HCT116 (cell line): ENCODE data around the gene SEMA5A. TPM values are rescaled to one million over a fixed set of nuclear protein-coding genes. Genes with fewer than 3 reads are reported as not detected.

Experiments used
- ATAC-seq: fragments of 200-7000 bp; cut with Tn5 transposase; 2 replicates; pipeline ENCODE4 v1.9.1; 2020; ENCODE audit warnings: mild to moderate bottlenecking, moderate library complexity
- BruUV-seq: library from RNA; stranded (reverse); fragments of 400-500 nt; replicated peaks from 2 replicates; lab custom pipeline; 2021; lab: Mats Ljungman, UMichigan
- CTCF ChIA-PET: fragments of 300-600 bp; sonication (Branson Sonifier 250); formaldehyde crosslinking; loops from one replicate; lab custom pipeline; 2021; ENCODE audit warnings: antibody characterized with exemption; lab: Charles Lee
- POLR2A ChIA-PET: fragments of 300-600, 350-600 bp; sonication (Branson Sonifier 250); formaldehyde crosslinking; loops from one replicate; lab custom pipeline; 2021; ENCODE audit warnings: antibody characterized with exemption; lab: Charles Lee
- RAD21 ChIA-PET, 2 experiments: fragments of 300-600 bp; sonication (Branson Sonifier 250); formaldehyde crosslinking; loops; one replicate each; lab custom pipeline; 2023; ENCODE audit warnings: low total read pairs in 2 of 2; ENCODE audit not compliant: uncharacterized antibody in 2 of 2, unreplicated experiment in 2 of 2, low non-redundant PET in 1 of 2; lab: Charles Lee
- DNase-seq: peaks from one replicate; pipeline ENCODE4 v3.0.0-alpha.2; 2010; ENCODE audit warnings: low read depth, low spot score
- H2AFZ ChIP-seq: fragments of 200-600 bp; shearing (Covaris generic), sonication (generic); 2 replicates; pipeline ENCODE4 v1.6.1; 2017; ENCODE audit warnings: low read depth, mixed run types, mixed read lengths, antibody characterized with exemption, low read length; ENCODE audit not compliant: poor library complexity, severe bottlenecking
- H3K27ac ChIP-seq: 2 replicates; pipeline ENCODE4 v1.5.1; 2012; ENCODE audit warnings: low read depth, low read length
- H3K27me3 ChIP-seq: fragments of 200-600 bp; sonication (generic); 2 replicates; pipeline ENCODE4 v1.6.1; 2016; ENCODE audit warnings: mixed run types, low read length, mixed read lengths; ENCODE audit not compliant: insufficient read depth
- H3K36me3 ChIP-seq, 2 experiments: fragments of 200-500 bp in 1 of 2; fragments of 200-600 bp in 1 of 2; sonication (Bioruptor generic) in 1 of 2; sonication (generic) in 1 of 2; 2 replicates each; pipeline versions ENCODE4 v1.5.1 to v1.6.1; 2014 to 2016; ENCODE audit warnings: low read length in 2 of 2, inconsistent platforms in 1 of 2, mixed read lengths in 1 of 2, mixed run types in 1 of 2; ENCODE audit not compliant: insufficient read depth in 2 of 2, control insufficient read depth in 1 of 2
- H3K4me1 ChIP-seq, 2 experiments: fragments of 200-600 bp in 1 of 2; sonication (generic) in 1 of 2; 2 replicates each; pipeline versions ENCODE4 v1.5.1 to v1.6.1; 2012 to 2017; ENCODE audit warnings: low read length in 2 of 2, inconsistent platforms in 1 of 2, mild to moderate bottlenecking in 1 of 2, mixed read lengths in 1 of 2, mixed run types in 1 of 2, moderate library complexity in 1 of 2; ENCODE audit not compliant: insufficient read depth in 2 of 2, control insufficient read depth in 1 of 2
- H3K4me2 ChIP-seq: fragments of 200-600 bp; sonication (generic); 2 replicates; pipeline ENCODE4 v1.6.1; 2017; ENCODE audit warnings: mixed run types, low read length, mixed read lengths
- H3K4me3 ChIP-seq, 2 experiments: fragments of 200-600 bp in 1 of 2; sonication (generic) in 1 of 2; replicated peaks in 1 of 2; 2 replicates each; pipeline ENCODE4 v1.5.1; 2011 to 2016; ENCODE audit warnings: low read length in 2 of 2, control low read depth in 1 of 2, low read depth in 1 of 2, mild to moderate bottlenecking in 1 of 2, mixed read lengths in 1 of 2, mixed run types in 1 of 2
- H3K79me2 ChIP-seq: fragments of 200-600 bp; sonication (generic); 2 replicates; pipeline ENCODE4 v1.6.1; 2017; ENCODE audit warnings: mild to moderate bottlenecking, mixed run types, low read length, moderate library complexity, mixed read lengths; ENCODE audit not compliant: insufficient read depth
- H3K9ac ChIP-seq: fragments of 200-600 bp; sonication (generic); 2 replicates; pipeline ENCODE4 v1.6.1; 2016; ENCODE audit warnings: low read length, mixed read lengths
- H3K9me2 ChIP-seq: fragments of 200-600 bp; sonication (generic), shearing (Covaris generic); 2 replicates; pipeline ENCODE4 v1.6.1; 2017; ENCODE audit warnings: mixed run types, mild to moderate bottlenecking, moderate library complexity; ENCODE audit not compliant: insufficient read depth
- H3K9me3 ChIP-seq, 2 experiments: fragments of 200-500 bp in 1 of 2; fragments of 200-600 bp in 1 of 2; sonication (Bioruptor generic) in 1 of 2; sonication (generic) in 1 of 2; 2 replicates each; pipeline ENCODE4 v1.6.1; 2014 to 2017; ENCODE audit warnings: low read length in 2 of 2, mixed read lengths in 2 of 2, inconsistent platforms in 1 of 2, low read depth in 1 of 2, mild to moderate bottlenecking in 1 of 2, mixed run types in 1 of 2, moderate library complexity in 1 of 2; ENCODE audit not compliant: control insufficient read depth in 1 of 2, insufficient read depth in 1 of 2
- H4K20me1 ChIP-seq: fragments of 200-600 bp; sonication (generic), shearing (Covaris generic); 2 replicates; pipeline ENCODE4 v1.6.1; 2017; ENCODE audit warnings: mixed run types, mild to moderate bottlenecking, moderate library complexity; ENCODE audit not compliant: insufficient read depth
- ELF1 ChIP-seq: IDR thresholded peaks from 2 replicates; pipeline ENCODE4 v1.6.1; 2012; ENCODE audit warnings: low read depth, borderline replicate concordance
- EZH2 ChIP-seq: fragments of 200-600 bp; sonication (generic); IDR thresholded peaks from 2 replicates; pipeline ENCODE4 v1.6.1; 2017; ENCODE audit warnings: antibody characterized with exemption, mixed run types
- EZH2phosphoT487 ChIP-seq: fragments of 200-600 bp; IDR thresholded peaks from 2 replicates; pipeline ENCODE4 v1.6.1; 2018; ENCODE audit warnings: antibody characterized with exemption, borderline replicate concordance
- FOSL1 ChIP-seq: IDR thresholded peaks from 2 replicates; pipeline ENCODE4 v1.6.1; 2012; ENCODE audit warnings: low read depth
- POLR2A ChIP-seq: IDR thresholded peaks from 2 replicates; pipeline ENCODE4 v1.7.0; 2011; ENCODE audit warnings: borderline replicate concordance; ENCODE audit not compliant: insufficient read depth, insufficient read length; ENCODE audit errors: extremely low read depth
- ZFX ChIP-seq: fragments of 450-650 bp; IDR thresholded peaks from 2 replicates; pipeline ENCODE4 v1.6.1; 2017
- intact Hi-C: fragments of 100-400 bp; cut with micrococcal nuclease; formaldehyde crosslinking; loops from 2 replicates; pipeline ENCODE4 v1.10.0; 2022
- total RNA-seq: library from RNA; stranded (reverse); gene quantifications from one replicate; pipeline ENCODE4 v1.2.1, GENCODE V29; 2021; ENCODE audit not compliant: unreplicated experiment
- TF ChIP-seq, protein P1 (sequence below), 3 experiments: fragments of 200-600 bp in 1 of 3; sonication (generic) in 1 of 3; IDR thresholded peaks in 2 of 3; conservative IDR thresholded peaks in 1 of 3; 2 replicates each; pipeline ENCODE4 v1.5.1; 2012 to 2017; ENCODE audit warnings: low read depth in 2 of 3, low read length in 2 of 3, antibody characterized with exemption in 1 of 3, borderline replicate concordance in 1 of 3, control low read depth in 1 of 3, mild to moderate bottlenecking in 1 of 3, mixed read lengths in 1 of 3, mixed run types in 1 of 3, moderate library complexity in 1 of 3; ENCODE audit not compliant: insufficient read depth in 1 of 3
- TF ChIP-seq, protein P2 (sequence below): IDR thresholded peaks from 2 replicates; pipeline ENCODE4 v1.6.1; 2011; ENCODE audit warnings: mild to moderate bottlenecking, low read length, moderate library complexity; ENCODE audit not compliant: insufficient replicate concordance; ENCODE audit errors: extremely low read depth

The SEMA5A gene
- total RNA-seq, 1 experiment from 2014 or later, result 0.02 TPM

DNA sequence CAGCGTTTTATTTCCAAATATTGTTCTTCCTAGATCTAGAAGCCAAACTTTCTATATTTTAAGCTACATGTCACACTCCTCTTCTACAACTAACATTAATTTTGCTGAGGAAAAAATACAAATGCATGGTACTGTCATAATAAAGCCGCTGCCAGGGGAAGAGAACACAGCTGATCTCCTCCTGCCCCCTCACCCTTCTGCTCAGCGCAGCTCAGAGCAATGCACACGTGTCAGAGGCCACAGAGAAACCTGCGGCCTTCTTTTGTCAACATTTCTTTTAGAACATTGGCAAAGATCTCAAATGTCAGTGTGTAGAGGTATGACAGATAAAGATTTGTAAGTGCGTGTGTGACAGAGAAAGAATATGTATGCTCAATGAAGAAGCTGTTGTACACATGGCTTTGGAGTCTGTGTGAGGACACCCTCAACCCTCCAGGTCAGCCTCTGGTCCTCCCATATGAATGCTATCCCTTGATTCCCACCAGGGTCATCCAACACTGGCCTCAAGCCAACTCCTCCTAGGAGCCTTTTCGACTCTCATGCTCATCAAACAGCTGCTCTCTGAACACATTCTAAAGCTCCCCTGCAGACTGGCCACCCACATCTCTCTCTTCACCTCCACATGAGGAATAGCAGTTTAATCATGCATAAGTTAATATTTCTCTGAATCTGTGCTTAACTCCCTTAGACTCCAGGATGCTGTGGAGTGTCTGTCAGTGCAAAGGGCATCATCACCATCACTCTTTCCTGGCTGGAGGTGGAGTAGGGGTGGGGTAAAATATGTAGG, 43.4 kb upstream of the SEMA5A start:
- ATAC-seq (no peak), DNase-seq (no peak)
- H4K20me1 ChIP-seq, result no peaks in the 10 kb centered on the region
- intact Hi-C loops, result no loop called here
- ChIA-PET POLR2A (no interaction called here), RAD21 (no interaction called here), CTCF (no interaction called here)
- H3K4me3 ChIP-seq, result no peak overlapping the region
- BruUV-seq, result no TSS peak
- H2AFZ ChIP-seq, result no peak overlapping the region
- no peaks in the 10 kb centered on the region for H3K9me2 ChIP-seq
- no peaks in the 10 kb centered on the region for H3K79me2 ChIP-seq
- TF ChIP-seq FOSL1 (no peak), ELF1 (no peak)
- TF ChIP-seq, protein P1, sequence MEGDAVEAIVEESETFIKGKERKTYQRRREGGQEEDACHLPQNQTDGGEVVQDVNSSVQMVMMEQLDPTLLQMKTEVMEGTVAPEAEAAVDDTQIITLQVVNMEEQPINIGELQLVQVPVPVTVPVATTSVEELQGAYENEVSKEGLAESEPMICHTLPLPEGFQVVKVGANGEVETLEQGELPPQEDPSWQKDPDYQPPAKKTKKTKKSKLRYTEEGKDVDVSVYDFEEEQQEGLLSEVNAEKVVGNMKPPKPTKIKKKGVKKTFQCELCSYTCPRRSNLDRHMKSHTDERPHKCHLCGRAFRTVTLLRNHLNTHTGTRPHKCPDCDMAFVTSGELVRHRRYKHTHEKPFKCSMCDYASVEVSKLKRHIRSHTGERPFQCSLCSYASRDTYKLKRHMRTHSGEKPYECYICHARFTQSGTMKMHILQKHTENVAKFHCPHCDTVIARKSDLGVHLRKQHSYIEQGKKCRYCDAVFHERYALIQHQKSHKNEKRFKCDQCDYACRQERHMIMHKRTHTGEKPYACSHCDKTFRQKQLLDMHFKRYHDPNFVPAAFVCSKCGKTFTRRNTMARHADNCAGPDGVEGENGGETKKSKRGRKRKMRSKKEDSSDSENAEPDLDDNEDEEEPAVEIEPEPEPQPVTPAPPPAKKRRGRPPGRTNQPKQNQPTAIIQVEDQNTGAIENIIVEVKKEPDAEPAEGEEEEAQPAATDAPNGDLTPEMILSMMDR (IDR thresholded peaks at IDR 0.05 in 2 of 3, conservative IDR thresholded peaks at IDR 0.05 in 1 of 3; ENCODE audit: borderline replicate concordance in 1 of 3, insufficient read depth in 1 of 3, low read depth in 2 of 3, low read length in 2 of 3), result no peak
- H3K9me3 ChIP-seq, result peaks cover 0 to 7% of the 10 kb centered on the region in 2 experiments; a peak in 2 of 4 replicates
- no peak overlapping the region for H3K27ac ChIP-seq
- H3K4me1 ChIP-seq, result no peaks in the 10 kb centered on the region
- H3K27me3 ChIP-seq, result no peaks in the 10 kb centered on the region
- H3K9ac ChIP-seq, result no peak overlapping the region
- H3K36me3 ChIP-seq, result no peaks in the 10 kb centered on the region
- no peak overlapping the region for H3K4me2 ChIP-seq

DNA sequence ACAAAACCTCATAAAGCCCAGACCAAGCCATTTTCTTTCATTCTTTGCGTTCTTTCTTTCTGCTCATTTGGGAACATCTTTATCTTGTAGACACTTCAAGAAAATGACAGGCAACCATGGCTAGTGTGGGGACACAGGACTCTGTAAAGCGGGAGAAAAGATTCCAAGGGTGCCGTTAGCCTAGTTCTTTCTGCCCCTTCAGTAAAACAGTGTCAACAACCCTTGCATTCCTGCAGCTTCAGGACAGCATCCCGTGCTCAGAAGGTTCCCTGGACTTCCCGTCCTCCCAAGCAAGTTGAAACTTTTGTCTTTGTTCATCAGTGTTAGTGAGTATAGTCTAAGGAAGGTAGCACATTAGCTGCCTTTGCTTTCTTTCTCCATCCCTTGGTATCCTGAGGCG, 42.4 kb upstream of the SEMA5A start:
- Histone ChIP-seq H2AFZ (no peak overlapping the region), H3K4me2 (no peak overlapping the region), H3K36me3 (no peaks in the 10 kb centered on the region), H3K79me2 (no peaks in the 10 kb centered on the region), H3K9ac (no peak overlapping the region), H3K9me2 (no peaks in the 10 kb centered on the region), H3K4me1 (no peaks in the 10 kb centered on the region), H4K20me1 (no peaks in the 10 kb centered on the region), H3K27me3 (no peaks in the 10 kb centered on the region), H3K27ac (no peak overlapping the region), H3K9me3 (peaks cover 0 to 7% of the 10 kb centered on the region in 2 experiments; a peak in 2 of 4 replicates), H3K4me3 (no peak overlapping the region)
- RAD21 ChIA-PET, result no interaction called here
- DNase-seq (no peak), ATAC-seq (no peak)
- intact Hi-C loops, result no loop called here
- CTCF ChIA-PET, result no interaction called here
- POLR2A ChIA-PET, result no interaction called here
- BruUV-seq, result no TSS peak
- TF ChIP-seq POLR2A, result no peak
- TF ChIP-seq EZH2phosphoT487, result no peak
- TF ChIP-seq, protein P2, sequence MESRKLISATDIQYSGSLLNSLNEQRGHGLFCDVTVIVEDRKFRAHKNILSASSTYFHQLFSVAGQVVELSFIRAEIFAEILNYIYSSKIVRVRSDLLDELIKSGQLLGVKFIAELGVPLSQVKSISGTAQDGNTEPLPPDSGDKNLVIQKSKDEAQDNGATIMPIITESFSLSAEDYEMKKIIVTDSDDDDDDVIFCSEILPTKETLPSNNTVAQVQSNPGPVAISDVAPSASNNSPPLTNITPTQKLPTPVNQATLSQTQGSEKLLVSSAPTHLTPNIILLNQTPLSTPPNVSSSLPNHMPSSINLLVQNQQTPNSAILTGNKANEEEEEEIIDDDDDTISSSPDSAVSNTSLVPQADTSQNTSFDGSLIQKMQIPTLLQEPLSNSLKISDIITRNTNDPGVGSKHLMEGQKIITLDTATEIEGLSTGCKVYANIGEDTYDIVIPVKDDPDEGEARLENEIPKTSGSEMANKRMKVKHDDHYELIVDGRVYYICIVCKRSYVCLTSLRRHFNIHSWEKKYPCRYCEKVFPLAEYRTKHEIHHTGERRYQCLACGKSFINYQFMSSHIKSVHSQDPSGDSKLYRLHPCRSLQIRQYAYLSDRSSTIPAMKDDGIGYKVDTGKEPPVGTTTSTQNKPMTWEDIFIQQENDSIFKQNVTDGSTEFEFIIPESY, result no peak
- TF ChIP-seq ZFX, result no peak
- TF ChIP-seq FOSL1, result no peak
- TF ChIP-seq EZH2, result no peak
